Kidney tubule cell (primary cell): ENCODE data around the gene CYBA.
A peak's percentile ranks its signal among the peaks of the same experiment; 100 is the strongest.

ENCODE experiments used
- DNase-seq: peaks from one replicate; pipeline ENCODE4 v3.0.0-alpha.2; 2018; ENCODE audit warnings: low spot score

Gene CYBA

DNA sequence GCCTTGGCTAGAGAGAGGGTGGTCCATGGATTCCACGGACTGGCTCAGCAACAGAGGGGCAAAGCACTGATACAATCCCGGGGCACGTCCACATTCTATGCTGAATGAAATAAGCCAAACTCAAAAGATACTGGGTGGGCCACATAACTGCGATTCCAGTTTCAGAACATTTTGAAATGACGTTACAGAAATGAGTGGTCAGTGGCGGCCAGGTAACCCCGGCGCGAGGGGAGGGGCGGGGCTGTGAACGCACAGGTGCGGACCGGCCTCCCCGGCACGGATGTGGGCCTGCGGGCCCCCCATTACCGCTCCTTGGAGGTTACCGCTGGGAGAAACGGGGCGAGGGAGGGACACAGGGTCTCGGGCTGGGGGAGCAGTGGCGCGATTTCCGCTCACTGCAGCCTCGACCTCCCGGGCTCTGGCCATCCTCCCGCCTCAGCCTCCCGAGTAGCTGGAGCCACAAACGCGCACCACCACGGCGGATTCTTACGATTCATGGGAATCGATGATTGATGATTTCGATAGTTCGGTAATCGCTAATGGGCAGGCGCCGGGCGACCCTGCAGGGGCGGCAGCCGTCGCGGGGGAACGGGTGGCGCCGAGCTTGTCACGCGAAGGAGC lies 11.5 kb upstream of the CYBA start:
- DNase-seq = no peak

DNA sequence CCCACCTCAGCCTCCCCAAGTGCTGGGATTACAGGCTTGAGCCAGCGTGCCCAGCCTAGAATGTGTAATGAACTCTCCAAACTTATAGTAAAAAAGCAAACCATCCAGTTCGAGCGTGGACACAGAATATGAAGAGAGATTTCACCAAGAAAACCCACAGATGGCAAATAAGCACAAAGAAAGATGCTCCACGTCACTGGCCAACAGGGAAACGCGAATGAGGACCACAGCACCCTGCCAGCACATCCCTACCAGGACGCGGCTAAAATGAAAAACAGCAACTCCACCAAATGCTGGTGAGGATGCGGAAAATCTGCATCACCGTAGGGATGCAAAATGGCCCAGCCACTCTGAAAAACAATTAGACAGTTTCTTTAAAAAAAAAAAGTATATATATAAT lies 10.6 kb upstream of the CYBA start:
- no peak for DNase-seq

DNA sequence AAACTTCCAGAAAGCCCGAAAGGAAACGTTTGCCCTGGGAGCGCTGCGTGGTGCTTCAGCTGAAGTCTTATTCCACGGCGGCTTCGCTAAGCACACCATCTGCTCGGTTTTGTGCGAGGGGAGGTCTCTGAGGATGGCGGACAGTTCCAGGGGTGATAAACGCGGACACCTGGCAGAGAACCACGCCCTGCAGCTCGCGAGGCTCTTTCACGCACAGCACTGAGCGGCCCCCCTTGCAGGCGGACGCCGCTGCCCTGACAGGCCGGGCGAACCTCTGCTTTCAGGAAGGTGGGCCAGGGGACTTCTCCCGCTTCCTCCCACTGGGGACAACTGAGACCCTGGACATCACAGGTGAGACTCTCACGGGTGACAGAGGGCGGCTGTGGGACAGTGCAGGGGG lies 8.3 kb upstream of the CYBA start:
- no peak for DNase-seq

DNA sequence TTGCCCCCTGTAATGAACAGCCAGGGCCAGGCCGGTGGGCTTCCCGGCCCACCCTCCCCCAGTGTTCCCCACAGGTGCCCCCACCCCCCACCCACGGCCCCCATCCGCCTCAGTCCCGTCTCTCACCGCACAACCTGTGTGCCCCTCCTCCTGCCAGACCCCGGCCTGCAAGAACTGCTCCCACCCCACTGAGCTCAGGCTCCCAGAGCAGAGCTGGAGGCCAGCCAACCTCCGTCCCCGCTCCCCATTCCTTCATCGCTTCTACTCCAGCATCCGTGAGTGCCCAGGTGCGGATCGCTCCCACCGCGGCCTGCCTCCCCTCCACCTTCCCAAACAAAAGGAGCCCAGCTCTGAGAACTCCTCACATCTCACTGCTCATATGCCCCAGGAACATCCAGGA lies 7.9 kb upstream of the CYBA start:
- no peak for DNase-seq

DNA sequence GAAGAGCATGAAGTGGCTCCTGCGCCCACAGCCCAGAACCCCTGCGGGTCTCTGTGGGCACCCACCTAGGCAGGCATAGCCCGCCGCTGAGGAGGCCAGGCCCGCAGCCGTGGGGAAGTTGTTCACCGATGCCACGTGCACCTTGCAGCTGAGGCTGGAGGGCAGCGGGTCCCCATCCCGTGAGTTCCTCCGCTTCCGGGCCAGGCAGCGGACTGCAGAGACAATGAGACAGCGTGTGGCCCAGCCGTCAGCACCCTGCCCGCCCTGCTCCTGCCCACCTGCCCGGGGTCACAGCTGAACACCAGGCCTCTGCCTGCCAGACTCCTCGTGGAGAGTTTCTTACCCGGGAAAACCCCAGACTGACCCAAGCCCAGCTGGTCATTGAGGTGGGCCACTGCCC lies 6.5 kb upstream of the CYBA start:
- DNase-seq = no peak

DNA sequence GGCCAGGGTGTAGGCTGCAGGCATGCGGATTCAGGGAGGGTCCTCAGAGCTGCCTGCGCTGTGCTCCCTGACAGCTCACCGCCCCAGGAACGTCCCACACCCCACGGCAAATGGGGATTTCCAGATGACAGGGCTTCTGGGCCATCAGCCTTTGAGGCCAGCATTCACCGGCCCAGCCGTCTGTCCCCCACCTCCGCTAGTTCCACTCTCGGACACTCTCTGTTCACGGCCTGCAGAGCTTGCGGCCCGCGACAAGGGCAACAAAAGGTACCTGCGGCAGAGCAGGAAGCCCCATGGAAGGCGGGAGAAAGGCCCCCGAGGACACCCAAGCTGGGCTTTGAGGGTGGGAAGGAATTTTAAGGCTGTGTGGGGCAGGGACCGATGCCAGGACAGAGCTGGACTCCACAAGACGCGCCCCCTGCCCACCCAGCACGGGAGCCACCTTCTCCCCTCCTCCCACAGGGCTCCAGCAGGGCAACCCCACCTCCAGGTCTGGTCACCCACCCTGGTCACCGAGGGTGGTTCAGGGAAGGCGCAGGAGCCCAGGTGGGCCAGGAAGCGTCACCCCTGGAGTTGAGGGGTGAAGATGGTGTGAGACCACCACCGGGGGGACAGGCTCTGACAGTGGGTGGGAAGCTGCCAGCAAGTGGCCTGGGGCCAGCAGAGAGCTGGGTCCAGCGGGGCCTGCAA lies 5.6 kb upstream of the CYBA start:
- no peak for DNase-seq

DNA sequence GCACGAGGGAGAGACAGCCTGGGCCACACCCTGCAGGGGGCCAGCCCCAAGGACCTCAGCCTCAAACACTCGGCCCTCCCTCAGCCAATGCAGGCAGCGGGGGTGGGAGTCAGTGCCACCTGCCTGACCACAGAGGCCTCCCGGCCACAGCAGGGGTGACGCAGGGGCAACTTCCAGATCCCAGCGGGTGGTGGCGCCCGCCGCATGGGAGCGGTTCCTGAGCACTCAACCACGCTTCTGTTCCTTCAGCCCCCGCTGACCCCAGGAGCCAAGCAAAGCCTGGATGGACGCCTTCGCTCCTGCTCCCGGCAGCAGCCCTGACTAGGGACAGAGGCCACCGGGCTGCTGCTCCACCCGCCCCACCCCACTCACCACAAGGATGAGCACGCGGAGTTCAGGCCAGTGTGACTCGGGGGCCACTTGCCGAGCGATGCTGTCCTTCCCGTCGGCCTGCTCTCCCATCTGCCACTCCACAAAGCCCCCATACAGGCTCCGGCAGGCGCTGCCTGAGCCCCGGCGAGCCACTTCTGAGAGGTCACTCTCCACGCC lies 5.0 kb upstream of the CYBA start:
- no peak for DNase-seq

DNA sequence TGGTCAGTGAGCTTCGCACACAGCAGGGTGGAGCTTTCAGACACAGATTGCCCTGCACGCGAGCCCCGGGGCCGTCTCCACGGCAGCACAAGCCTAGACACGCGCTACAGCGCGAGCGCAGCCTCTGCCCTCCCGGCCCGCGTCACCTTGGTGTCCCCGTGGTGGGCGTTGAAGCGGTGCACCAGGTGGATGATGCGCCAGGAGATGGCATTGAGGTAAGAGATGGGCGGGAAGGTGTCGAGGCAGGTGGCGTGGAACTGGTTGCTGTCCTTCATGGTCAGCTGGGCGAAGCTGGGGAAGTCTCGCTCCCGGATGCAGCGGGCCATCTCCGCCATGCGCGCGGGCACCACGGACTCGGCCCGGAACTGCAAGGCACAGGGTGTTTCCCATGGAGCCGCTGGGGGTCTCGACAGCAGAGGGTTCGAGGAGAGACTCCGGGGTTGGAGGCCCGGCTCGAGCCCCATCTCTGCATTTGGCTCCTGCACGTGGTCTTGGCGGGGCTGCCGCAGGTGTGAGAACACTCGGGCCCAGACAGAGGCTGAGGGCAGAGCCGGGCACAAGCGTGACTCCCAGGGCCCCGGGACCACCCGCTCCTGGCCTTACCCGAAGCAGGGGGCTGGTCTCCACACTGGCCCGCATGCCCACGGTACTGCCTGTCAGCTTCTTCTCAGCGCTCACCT lies 4.3 kb upstream of the CYBA start:
- no peak for DNase-seq

DNA sequence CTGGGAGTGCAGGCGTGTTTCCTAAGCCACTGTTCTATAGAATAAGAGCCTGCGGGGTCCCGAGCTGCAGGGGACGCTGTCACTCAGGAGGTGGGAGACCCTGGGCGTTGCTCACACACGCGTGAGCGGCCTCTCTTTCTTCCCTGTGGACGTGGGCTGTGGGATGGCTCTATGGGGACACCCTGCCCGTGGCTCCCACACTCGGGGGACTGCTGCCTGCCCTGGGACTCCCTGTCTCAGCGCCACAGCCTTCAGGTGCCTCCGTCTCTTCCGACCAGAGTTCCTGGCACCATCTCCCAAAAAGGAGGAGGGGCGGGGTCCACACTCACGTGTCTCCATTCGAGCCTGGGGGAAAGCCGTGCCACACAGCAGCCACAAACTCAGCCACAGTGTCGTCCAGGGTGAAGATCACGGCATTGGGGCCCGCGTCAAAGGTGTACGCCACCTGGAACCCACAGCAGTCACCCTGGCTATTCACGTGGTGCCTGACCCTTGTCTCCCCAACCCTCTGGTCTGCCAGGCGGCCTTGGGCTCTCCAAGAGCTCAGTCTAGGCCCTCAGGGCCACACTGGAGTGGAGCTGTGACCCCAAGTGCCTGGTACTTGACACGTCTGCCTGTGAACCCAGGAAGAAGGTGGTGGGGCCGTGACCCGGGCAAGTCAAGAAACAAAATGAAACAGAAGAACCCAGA lies 3.7 kb upstream of the CYBA start:
- DNase-seq = no peak

DNA sequence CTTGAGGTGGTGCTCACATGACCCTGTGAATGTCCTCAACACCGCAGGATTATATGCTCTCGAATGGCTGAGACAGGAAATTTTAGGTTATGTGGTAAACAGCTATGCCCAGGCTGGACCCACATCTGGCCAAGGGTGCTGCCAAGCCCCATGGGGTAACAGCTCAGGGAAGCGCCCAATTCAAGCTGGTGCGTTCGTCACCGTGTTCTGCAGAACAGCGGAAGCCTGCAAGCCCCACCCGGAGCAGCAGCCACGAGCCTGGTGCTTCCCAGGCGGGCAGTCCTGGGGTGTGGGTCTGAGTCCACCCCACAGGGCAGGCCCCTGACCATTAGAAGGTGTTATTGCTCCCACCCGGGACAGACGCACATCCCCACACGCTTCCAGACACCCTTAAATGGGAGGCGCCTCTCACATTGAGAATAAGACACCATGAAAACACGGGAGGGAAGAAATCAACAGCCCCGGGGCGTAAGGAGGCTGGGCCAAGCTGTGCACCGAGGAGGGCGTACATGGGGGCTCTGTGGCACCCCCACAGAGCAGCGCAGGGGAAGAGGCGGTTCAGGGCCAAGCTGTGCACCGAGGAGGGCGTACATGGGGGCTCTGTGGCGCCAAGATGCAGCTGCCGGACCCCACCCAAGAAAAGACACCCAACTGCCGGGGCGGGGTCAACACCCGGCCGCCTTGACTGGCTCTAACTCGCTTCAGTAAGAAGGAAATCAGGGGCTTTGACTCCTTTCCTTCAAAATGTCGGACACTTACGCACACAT lies 2.9 kb upstream of the CYBA start:
- DNase-seq = no peak

DNA sequence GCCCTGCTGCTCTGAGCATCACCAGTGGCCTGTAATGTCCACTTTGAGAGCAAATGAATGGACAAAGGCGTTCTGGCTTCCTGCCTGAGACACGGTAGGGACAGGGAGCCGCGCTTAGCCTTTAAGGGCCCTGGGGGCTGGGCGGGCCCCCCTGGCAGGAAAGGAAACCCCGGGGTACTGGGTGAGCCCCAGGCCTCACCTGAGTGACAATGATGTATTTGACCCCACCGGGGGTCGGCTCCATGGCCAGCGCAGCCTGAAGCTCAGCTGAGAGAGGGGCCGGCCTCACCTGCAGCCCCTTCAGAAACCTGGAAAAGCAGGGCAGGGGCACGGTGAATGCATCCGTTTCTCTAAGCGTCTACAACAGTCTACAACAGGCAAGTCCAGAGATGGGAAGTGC lies 2.2 kb upstream of the CYBA start:
- no peak for DNase-seq

DNA sequence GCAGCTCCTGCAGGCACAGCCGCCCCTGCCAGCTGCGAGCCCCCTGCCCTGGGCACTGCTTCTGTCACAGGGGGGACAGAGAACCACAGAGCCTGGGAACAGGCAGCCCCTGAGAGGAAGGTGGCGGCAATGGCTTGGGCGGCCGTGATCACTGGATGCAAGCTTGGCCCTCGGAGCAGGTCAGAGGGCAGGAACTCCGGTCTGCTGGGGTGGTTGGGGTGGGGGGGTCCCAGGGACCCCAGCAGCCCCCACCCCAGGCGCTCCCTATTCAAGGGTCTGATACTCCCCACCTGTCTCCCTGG lies 1.9 kb upstream of the CYBA start:
- no peak for DNase-seq

DNA sequence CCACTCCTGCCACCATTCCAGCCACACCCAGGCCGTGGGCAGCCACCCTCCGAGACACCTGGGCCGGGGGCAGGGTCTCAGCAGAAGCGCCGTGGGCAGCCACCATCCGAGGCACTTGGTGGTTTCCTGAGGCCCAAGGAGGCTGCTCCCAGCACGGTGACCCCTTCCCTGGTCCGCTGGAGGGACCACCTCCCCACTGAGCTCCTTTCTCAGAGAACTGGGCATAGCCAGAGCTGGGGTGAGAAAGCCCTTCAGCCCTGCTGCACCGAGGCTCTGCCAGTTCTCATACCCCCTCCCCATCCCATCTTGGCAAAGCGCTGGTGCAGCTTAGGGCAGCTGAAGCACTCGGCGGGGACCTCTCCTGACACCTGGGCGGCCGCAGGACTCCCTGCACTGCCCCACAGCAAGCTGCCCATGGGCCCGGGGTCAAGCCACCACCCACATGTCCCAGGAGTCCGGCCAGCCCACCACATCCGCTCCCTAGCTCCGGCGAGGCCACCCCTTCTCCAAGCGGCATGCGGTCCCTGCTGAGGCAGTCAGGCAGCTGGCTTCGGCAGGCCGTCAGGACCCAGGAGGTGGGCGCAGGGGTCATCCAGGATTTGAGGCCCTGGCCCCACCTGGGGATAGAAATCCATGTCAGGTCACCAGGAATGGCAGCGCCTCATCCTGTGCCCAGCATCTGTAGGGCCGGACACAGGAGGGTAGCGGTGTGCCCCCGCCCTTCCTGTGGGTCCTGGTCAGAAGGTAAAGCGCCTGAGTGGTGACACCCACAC lies 1.3 kb upstream of the CYBA start:
- no peak for DNase-seq

DNA sequence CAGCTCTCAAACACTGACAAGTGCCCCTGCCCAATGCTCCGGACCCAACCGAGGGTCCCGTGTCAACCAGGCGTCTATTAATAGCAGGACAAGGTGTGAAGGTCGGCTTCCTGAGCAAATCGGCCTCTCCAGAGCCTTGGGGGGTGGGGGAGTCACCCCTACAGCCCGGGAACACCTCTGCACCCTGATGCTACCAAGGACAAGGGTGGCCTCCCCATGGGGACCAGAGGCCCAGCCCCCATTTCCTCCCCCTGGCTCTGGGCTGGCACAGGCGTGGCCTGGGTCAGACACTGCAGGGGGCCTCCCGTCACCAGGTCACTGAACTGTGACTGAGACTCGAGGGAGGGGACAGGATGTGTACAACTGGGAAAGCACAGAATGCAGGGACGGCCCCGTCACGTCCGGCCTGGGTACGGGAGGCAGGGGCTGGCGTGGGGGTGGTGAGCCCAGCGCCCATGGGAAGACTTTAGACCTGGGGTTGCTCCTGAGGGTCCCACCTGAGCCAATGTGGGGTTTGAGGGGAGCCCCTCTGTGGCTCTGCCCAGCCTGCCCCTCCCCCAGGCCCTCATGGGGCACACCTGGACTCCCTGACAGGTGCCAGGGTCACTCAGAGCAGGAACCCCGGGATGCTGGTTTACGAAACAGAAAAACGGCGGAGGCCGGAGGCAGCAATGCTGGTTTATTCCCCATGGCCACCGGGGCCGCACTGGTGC lies 579 bp upstream of the CYBA start:
- DNase-seq = peak; percentile 94

DNA sequence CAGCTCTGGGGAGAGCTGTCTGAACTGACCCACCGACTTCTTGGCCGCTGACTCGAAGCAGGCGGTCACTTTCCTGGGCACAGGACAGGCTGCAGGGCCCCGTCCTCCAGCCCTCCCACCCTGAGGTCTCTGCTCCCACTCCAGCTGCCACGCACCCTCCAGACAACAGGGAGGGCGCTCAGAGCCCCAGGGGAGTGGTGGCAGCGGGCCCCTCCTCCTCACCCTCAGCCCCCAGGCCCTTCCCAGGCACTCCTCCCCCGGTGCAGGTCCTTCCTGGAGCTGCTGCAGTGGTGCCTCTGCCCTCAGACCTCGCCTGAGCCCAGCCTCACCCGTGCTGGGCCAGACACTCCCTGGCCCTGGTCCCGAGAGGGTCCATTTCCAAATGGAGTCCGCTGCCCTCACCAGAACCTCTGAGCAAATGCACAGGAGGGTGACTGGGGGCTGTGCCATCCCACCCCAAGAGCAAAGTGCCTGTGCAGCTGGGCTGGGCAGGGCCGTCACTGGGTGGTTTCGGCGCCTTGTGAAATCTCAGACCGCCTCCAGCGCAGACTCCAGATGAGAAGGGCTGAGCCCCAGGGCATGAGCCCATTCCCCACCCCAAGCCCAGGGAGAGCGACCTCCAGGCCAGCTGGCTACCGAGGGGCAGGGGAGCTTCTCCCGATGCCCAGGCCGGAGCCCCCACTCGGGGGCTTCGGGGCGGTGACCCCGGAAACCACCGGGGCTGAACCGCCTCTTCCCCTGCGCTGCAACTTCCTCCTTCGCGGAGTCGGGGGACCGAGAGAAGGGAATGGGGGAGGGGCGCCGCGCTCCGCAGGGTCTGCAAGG lies 717 bp downstream of the CYBA start:
- peak; percentile 53 for DNase-seq

DNA sequence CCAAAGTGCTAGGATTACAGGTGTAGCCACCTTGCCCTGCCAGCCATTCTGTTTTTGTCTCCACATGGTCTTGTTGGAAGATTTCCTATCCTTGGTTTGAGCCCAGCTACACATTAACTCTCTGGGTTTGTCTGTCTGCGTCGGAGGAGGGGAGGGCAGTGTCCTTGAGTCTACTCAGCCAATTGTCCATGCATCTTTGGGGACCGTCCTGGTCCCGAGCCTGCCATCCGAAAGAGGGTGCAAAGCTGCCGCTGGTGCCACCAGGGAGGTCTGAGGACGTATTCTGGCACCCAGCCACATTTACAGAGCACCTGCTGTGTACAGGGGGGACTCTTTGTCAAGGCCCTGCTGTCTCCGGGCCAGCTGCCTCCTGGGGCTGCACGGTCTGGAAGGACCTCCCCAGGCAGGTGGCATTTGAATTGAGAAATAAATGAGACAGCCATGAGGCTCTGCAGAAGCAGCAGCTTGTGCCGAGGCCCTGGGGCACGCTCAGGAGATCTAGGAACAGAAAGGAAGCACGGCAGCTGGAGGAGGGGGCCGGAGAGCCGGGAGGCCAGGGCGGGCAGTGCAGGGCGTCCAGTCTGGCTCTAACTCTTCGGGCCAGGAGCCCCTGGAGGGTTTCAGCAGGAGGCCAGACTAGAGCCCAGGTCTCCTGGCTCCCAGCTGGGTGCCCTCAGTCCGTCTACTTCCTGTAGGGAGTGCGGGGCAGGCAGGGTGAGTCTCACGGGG lies 1.5 kb downstream of the CYBA start:
- DNase-seq = no peak

DNA sequence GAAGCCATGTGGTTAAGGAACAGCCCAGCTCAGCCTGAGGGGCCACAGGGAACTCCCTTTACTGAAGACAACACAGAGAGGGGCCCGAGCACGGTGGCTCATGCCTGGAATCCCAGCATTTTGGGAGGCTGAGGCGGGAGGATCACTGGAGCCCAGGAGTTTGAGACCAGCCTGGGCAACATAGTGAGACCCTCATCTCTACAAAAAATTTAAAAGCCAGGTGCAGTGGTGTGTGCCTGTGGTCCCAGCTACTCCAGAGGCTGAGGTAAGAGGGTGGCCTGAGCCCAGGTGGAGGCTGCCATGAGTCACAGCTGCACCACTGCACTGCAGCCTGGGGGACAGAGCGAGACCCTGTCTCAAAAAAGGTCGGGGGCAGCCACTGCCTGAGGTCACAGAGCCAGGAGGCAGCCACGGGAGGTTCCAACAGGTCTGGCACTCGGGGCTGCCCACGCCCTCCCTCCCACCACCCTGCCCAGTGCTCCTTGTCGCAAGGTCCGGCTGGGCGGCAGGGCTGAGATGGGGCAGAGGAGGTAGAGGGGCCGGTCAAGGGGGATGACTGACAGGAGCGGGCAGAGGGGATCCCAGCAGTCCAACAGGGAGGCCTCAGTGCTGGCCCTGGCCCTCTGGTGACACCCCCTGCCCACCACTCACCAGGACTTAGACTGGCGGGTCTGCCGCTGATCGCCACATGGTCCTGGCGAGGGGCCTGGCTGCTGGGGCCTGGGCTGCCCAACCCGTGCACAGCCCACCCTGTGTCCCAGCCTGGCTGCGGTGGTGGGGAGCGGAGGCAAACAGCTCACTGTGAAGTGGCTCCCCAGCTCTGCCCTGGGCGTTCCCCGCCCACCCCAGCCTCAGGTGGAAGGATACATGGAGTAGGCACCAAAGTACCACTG lies 3.4 kb downstream of the CYBA start:
- DNase-seq = no peak
